NOMO-1 (cell line): Measurements from ENCODE around the gene WNT2B.

Experiments
- DNase-seq, 2 experiments: peaks; one replicate each; lab custom pipeline; 2025; ENCODE audit not compliant: unreplicated experiment in 2 of 2; lab: John Stamatoyannopoulos, UW

WNT2B gene

GRCh38 chr1:112524986-112525385 lies 16.2 kb downstream of the WNT2B start:
- no peak for DNase-seq

GRCh38 chr1:112527266-112528010 lies 18.7 kb downstream of the WNT2B start:
- no peak for DNase-seq

DNA sequence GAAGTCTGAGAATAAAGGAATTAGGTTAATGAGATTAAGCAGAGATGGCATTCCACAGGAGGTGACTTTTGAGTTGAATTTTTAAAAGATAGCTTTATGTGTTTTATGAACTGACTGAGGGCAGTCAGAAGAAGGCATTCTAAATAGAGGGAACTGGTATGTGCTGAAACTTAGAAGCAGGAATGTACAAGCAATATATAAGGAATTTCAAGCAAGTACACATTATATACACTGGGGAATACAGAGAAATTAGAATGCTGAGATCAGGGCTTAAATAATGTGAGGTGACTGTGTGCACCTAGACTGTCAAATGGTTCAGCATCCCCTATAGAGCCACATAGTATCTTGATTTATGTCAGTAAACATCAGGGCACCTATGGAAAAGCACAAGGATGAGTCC lies 19.3 kb downstream of the WNT2B start:
- no peak for DNase-seq

DNA sequence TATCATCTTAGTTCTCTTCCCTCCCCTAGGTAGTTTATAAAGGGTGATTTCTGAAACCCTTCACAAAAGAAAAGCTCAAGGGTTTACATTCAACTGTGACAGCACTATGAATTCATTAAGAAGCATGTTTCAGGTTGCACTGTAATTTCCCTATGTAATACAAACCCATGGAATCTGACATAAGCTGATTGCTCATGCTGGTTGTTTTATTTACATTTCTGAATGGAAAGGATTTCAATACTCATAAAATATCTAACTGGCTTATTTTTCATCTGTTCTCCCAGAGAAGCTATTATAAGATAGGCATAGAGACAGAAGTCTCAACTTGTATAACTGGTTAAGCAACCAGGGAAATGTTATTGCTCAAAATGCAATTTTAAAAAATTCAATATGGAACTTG lies 20.5 kb downstream of the WNT2B start:
- DNase-seq, result no peak

DNA sequence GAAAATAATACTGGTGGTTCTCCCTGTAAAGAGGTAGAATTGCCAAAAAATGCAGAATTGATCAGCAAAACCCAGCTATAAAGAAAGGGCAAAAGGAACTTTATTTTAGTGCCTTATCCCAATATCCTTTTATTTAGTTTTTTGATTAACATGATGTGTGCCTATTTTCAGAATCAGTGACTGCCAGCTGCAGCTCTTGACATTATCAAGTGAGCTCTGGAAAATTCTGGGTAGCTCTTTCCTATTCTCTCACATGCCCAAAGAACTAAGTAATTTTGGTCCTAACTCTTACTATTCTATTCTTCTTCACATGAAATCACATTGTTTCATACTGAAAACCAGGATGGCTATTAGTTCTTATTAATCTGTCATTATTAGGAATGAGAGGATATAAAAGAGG lies 22.1 kb downstream of the WNT2B start:
- DNase-seq, result no peak

DNA sequence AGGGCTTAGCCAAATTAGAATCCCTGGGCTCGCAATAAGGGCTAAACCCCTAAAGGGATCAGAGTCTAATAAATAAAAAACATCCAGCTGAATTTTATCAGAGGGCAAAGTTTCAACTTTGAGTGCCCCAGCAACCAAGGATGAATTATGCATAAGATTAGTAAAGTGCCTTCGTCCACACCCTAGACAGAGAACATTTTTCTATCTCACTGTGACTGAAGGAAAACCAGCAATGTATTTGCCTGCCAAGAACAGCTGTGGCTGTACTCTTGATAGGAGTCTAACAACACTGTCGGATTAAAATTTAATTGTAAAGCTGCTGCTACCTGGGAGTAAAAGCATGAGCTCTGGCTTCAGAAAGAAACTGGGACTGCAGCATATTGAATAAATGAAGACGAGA lies 23.3 kb downstream of the WNT2B start:
- no peak for DNase-seq

GRCh38 chr1:112533029-112533428 lies 24.3 kb downstream of the WNT2B start:
- DNase-seq, result no peak

DNA sequence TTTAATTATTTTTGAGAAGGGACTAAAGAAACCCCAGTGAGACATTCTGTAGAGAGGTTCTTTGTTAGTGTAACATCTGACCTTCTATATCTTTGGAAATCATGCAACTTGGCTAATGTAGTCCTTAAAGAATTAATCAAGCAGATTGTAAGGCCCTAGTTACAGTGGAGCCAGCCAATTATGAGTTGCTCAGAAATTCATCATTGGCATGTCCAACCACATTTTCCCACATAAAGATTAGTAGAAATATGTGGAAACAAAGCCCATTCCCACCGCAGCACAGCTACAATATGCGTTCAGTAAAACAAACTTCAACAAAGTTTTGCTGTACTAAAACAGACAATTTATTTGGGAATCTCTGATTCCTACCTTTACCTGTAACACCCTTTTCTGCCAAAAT lies 27.8 kb downstream of the WNT2B start:
- DNase-seq, result no peak

- DNase-seq, result no peak
Observed at GRCh38 chr1:112537456-112537855, 28.7 kb downstream of the WNT2B start.

- DNase-seq, result no peak
Observed at GRCh38 chr1:112538883-112539282, 30.1 kb downstream of the WNT2B start.

DNA sequence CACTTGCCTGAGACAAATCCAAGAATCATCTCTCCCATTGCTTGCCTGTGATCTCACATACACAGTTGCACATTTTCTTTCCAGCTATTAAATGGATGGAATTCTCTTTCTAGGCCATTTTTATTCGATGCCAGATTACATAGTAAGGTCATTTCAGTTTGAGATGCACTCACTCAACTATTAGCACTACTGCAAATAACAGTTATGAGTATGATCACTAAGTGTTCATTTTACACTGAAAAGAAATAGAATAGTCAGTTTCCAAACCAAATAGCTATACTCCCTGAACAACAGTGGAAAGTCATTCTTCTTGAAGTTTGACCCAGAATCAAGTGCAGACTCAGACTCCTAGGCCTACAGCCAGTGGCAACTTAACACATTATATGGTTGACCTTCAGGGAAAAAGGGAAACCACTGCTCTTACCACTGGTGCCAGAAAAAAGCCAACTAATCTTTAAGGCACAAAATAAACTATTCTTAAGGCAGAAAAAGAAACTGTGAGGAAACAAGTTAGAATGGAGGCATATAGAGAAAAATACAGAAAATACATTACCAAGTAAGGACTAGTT lies 31.5 kb downstream of the WNT2B start:
- no peak for DNase-seq

DNA sequence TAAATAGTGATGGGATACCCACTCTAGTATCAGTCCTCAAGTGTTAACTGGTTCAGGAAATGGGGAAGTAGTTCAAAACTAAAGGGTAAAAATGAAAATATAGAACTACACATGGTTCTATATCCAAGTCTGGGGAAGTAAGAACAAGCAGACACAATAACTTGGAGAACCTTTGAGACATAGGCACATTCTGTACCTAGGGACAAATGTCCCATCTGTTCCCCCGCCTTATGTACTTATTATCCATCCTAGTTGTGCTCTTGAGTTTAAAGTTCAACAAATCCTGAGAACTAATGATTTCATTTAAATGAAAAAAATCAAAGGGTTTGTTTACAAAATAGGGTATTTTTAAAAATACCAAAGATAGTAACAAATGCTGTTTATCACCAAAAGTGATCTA lies 32.5 kb downstream of the WNT2B start:
- no peak for DNase-seq

DNA sequence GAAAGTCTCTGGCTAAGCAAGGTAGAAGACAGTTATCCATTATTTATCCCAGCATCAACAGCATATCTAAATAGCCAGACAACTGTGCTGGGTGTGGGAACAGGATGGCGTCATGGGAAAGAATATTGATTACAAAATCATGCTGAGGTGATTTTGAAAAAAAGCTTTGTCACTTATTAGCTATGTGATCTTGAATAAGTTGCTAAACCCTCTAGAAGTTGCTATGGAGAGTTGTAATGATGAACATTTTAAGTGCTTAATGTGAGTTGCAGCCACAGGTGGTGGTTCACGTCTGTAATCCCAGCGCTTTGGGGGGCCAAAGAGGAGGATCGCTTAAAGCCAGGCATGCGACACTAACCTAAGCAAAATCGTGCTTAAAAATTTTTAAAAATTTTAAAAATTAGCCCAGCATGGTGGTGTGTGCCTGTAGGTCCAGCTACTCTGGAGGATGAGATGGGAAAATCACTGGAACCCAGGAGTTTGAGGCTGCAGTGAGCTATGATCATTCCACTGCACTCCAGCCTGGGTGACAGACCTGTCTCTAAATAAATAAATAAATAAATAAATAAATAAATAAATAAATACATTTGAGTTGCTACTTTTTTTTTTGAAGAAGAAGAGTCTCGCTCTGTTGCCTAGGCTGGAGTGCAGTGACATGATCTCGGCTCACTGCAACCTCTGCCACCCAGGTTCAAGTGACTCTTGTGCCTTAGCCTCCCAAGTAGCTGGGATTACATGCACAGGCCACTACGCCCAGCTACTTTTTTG lies 33.6 kb downstream of the WNT2B start:
- DNase-seq, result no peak

GRCh38 chr1:112544011-112544688 lies 35.4 kb downstream of the WNT2B start:
- DNase-seq, result no peak

GRCh38 chr1:112544751-112545150 lies 36.0 kb downstream of the WNT2B start:
- DNase-seq, result no peak

- no peak for DNase-seq
Observed at GRCh38 chr1:112546076-112546475, 37.3 kb downstream of the WNT2B start.

DNA sequence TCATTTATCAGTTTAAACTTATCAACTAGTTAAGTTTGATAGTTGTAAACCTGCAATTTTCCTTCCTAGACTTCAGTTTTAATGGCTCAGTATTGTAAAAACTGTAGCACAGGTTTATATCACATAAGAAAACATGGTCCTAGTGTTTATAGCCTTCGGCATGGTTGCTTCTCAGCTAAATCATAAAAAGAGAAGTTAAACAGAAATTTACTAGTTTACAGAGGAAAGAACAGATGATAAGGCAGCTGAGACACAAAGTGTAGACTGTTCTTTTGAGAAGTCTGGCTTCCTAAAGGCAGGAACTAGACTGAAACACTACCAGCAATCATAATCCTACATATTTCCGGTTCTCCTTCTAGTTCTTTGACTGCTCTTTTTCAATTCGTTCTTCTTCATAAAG lies 39.8 kb downstream of the WNT2B start:
- no peak for DNase-seq

DNA sequence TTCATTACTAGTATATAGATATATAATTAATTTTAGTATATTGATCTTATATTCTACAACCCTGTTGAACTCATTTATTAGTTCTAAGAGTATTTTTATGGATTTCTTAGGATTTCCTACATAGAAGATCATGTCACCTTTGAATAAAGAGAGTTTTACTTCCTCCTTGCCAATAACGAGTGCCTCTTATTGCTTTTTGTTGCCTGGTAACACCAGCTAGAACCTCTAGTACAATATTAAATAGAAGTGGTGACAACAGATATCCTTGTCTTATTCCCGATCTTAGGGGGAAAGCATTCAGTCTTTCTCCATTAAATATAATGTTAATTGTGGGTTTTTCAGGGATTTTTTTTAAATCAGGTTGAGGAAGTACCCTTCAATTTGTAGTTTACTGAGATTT lies 40.8 kb downstream of the WNT2B start:
- no peak for DNase-seq

GRCh38 chr1:112554411-112554810 lies 45.6 kb downstream of the WNT2B start:
- DNase-seq, result no peak

- DNase-seq, result no peak
Observed at GRCh38 chr1:112557385-112557784, 48.6 kb downstream of the WNT2B start.

- DNase-seq, result no peak
Observed at GRCh38 chr1:112558634-112559033, 49.9 kb downstream of the WNT2B start.
